A549 (cell line): ENCODE measurements around the gene ELF3.

Source experiments
- CHD4 ChIP-seq: fragments of 200-600 bp; sonication (generic); IDR thresholded peaks from 2 replicates; pipeline ENCODE4 v1.6.1; 2016; ENCODE audit warnings: antibody characterized with exemption, mild to moderate bottlenecking, borderline replicate concordance
- EP300 ChIP-seq, 2 experiments: fragments of >200 bp; sonication (Bioruptor Twin); formaldehyde crosslinking; IDR thresholded peaks; 2 replicates in 1 of 2; 3 replicates in 1 of 2; pipeline ENCODE4 v1.6.1; 2016 to 2017
- MAFK ChIP-seq: fragments of 450-650 bp; IDR thresholded peaks from 2 replicates; pipeline ENCODE4 v1.6.1; 2014; ENCODE audit not compliant: partially characterized antibody
- RCOR1 ChIP-seq: fragments of 150-350 bp; IDR thresholded peaks from 2 replicates; pipeline ENCODE4 v1.6.1; 2014; ENCODE audit warnings: antibody characterized with exemption, low read length, low read depth
- ZC3H11A ChIP-seq: fragments of 450-650 bp; IDR thresholded peaks from 2 replicates; pipeline ENCODE4 v1.6.1; 2014; ENCODE audit warnings: antibody characterized with exemption, mild to moderate bottlenecking
- TF ChIP-seq, protein P1 (sequence below): fragments of >200 bp; sonication (Bioruptor Twin); formaldehyde crosslinking; IDR thresholded peaks from 3 replicates; pipeline ENCODE4 v1.5.1; 2016
- TF ChIP-seq, protein P2 (sequence below): IDR thresholded peaks from 2 replicates; pipeline ENCODE4 v1.6.1; 2012; ENCODE audit warnings: low read depth, borderline replicate concordance
- TF ChIP-seq, protein P3 (sequence below): fragments of 200-600 bp; sonication (generic); IDR thresholded peaks from 2 replicates; pipeline ENCODE4 v1.6.1; 2016; ENCODE audit warnings: antibody characterized with exemption, mild to moderate bottlenecking, moderate library complexity

DNA sequence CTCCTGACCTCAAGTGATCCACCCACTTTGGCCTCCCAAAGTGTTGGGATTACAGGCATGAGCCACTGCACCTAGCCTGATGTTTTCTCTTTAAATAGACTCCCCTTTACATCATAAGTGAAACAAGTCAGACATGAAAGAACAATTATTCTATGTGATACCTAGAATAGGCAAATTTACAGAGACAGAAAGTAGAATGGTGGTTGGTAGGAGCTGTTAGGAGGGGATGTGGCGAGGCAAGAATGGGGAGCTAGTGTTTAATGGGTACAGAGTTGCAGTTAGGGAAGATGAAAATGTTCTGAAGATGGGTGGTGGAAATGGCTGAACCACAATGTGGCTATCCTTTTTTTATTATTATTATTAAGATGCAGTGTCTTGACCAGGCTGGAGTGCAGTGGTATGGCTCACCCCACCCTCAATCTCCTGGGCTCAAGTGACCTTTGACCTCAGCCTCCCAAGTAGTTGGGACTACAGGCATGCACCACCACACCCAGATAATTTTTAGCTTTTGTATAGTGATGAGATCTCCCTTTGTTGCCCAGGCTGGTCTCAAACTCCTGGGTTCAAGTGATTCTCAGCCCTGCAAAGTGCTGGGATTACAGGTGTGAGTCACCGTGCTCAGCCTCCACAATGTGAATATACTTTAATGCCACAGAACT, 28.4 kb downstream of the ELF3 start:
- no peak for TF ChIP-seq EP300 (IDR thresholded peaks at IDR 0.05)
- TF ChIP-seq, protein P1, sequence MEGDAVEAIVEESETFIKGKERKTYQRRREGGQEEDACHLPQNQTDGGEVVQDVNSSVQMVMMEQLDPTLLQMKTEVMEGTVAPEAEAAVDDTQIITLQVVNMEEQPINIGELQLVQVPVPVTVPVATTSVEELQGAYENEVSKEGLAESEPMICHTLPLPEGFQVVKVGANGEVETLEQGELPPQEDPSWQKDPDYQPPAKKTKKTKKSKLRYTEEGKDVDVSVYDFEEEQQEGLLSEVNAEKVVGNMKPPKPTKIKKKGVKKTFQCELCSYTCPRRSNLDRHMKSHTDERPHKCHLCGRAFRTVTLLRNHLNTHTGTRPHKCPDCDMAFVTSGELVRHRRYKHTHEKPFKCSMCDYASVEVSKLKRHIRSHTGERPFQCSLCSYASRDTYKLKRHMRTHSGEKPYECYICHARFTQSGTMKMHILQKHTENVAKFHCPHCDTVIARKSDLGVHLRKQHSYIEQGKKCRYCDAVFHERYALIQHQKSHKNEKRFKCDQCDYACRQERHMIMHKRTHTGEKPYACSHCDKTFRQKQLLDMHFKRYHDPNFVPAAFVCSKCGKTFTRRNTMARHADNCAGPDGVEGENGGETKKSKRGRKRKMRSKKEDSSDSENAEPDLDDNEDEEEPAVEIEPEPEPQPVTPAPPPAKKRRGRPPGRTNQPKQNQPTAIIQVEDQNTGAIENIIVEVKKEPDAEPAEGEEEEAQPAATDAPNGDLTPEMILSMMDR, result no peak
- TF ChIP-seq MAFK, result no peak
- no peak for TF ChIP-seq RCOR1
- no peak for TF ChIP-seq ZC3H11A
- TF ChIP-seq, protein P2, sequence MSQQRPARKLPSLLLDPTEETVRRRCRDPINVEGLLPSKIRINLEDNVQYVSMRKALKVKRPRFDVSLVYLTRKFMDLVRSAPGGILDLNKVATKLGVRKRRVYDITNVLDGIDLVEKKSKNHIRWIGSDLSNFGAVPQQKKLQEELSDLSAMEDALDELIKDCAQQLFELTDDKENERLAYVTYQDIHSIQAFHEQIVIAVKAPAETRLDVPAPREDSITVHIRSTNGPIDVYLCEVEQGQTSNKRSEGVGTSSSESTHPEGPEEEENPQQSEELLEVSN, result no peak
- no peak for TF ChIP-seq CHD4
- TF ChIP-seq, protein P3, sequence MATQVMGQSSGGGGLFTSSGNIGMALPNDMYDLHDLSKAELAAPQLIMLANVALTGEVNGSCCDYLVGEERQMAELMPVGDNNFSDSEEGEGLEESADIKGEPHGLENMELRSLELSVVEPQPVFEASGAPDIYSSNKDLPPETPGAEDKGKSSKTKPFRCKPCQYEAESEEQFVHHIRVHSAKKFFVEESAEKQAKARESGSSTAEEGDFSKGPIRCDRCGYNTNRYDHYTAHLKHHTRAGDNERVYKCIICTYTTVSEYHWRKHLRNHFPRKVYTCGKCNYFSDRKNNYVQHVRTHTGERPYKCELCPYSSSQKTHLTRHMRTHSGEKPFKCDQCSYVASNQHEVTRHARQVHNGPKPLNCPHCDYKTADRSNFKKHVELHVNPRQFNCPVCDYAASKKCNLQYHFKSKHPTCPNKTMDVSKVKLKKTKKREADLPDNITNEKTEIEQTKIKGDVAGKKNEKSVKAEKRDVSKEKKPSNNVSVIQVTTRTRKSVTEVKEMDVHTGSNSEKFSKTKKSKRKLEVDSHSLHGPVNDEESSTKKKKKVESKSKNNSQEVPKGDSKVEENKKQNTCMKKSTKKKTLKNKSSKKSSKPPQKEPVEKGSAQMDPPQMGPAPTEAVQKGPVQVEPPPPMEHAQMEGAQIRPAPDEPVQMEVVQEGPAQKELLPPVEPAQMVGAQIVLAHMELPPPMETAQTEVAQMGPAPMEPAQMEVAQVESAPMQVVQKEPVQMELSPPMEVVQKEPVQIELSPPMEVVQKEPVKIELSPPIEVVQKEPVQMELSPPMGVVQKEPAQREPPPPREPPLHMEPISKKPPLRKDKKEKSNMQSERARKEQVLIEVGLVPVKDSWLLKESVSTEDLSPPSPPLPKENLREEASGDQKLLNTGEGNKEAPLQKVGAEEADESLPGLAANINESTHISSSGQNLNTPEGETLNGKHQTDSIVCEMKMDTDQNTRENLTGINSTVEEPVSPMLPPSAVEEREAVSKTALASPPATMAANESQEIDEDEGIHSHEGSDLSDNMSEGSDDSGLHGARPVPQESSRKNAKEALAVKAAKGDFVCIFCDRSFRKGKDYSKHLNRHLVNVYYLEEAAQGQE, result no peak
